CD14-positive monocyte (primary cell): ENCODE measurements around the gene SPANXN4. TPM values are rescaled to one million over a fixed set of nuclear protein-coding genes. Genes with fewer than 3 reads are reported as not detected.

Experiments
- DNase-seq, 3 donors: peaks; one replicate each; pipeline ENCODE4 v3.0.0-alpha.2; 2011 to 2022
- H2AFZ ChIP-seq: 2 replicates; pipeline ENCODE4 v1.6.0; 2012; ENCODE audit warnings: mild to moderate bottlenecking, low read depth, low read length, inconsistent platforms; ENCODE audit not compliant: insufficient read depth, poor library complexity, severe bottlenecking
- H3K27ac ChIP-seq, 2 donors: 1 replicate in 1 of 2; 2 replicates in 1 of 2; pipeline ENCODE4 v1.5.1; 2012 to 2013; ENCODE audit warnings: low read length in 2 of 2, control low read depth in 1 of 2, inconsistent platforms in 1 of 2, low read depth in 1 of 2, mild to moderate bottlenecking in 1 of 2
- H3K27me3 ChIP-seq, 2 donors: one replicate each; pipeline versions ENCODE4 v1.6.0 to v1.6.1; 2011 to 2013; ENCODE audit warnings: low read length in 2 of 2; ENCODE audit not compliant: control insufficient read depth in 2 of 2, insufficient read depth in 2 of 2
- H3K36me3 ChIP-seq, 2 donors: replicated peaks in 1 of 2; 1 replicate in 1 of 2; 2 replicates in 1 of 2; pipeline versions ENCODE4 v1.5.1 to v1.6.1; 2012 to 2013; ENCODE audit warnings: low read length in 2 of 2, control low read depth in 1 of 2, inconsistent platforms in 1 of 2, mild to moderate bottlenecking in 1 of 2; ENCODE audit not compliant: insufficient read depth in 2 of 2, control insufficient read depth in 1 of 2
- H3K4me1 ChIP-seq, 2 donors: 1 replicate in 1 of 2; 2 replicates in 1 of 2; pipeline versions ENCODE4 v1.5.1 to v1.6.1; 2012 to 2013; ENCODE audit warnings: low read length in 2 of 2, control low read depth in 1 of 2, inconsistent platforms in 1 of 2, mild to moderate bottlenecking in 1 of 2, moderate library complexity in 1 of 2; ENCODE audit not compliant: insufficient read depth in 2 of 2, control insufficient read depth in 1 of 2
- H3K4me2 ChIP-seq: replicated peaks from 2 replicates; pipeline ENCODE3; 2012; ENCODE audit warnings: low read length, moderate library complexity, mild to moderate bottlenecking; ENCODE audit not compliant: poor library complexity, severe bottlenecking; ENCODE audit errors: extremely low read depth
- H3K4me3 ChIP-seq, 3 experiments: fragments of 200-600 bp in 1 of 3; sonication (generic) in 1 of 3; replicated peaks in 1 of 3; 1 replicate in 2 of 3; 2 replicates in 1 of 3; pipeline ENCODE4 v1.5.1; 2011 to 2013; ENCODE audit warnings: low read length in 3 of 3, mild to moderate bottlenecking in 3 of 3, control low read depth in 2 of 3, low read depth in 2 of 3, inconsistent platforms in 1 of 3, moderate library complexity in 1 of 3
- H3K79me2 ChIP-seq: 2 replicates; pipeline ENCODE4 v1.6.0; 2012; ENCODE audit warnings: mild to moderate bottlenecking, control low read depth, inconsistent platforms, low read length, moderate library complexity; ENCODE audit not compliant: insufficient read depth
- H3K9ac ChIP-seq: 2 replicates; pipeline ENCODE4 v1.6.0; 2017; ENCODE audit warnings: low read length, mild to moderate bottlenecking; ENCODE audit not compliant: insufficient read depth, poor library complexity, severe bottlenecking
- H3K9me3 ChIP-seq, 2 donors: replicated peaks in 1 of 2; 1 replicate in 1 of 2; 2 replicates in 1 of 2; pipeline versions ENCODE4 v1.5.1 to v1.6.1; 2012 to 2013; ENCODE audit warnings: low read length in 2 of 2, control low read depth in 1 of 2; ENCODE audit not compliant: control insufficient read depth in 1 of 2, insufficient read depth in 1 of 2
- H4K20me1 ChIP-seq: 2 replicates; pipeline ENCODE4 v1.6.0; 2012; ENCODE audit warnings: mild to moderate bottlenecking, low read length, control low read depth, moderate library complexity; ENCODE audit not compliant: insufficient read depth
- H3K27ac Mint-ChIP-seq, 7 donors: one replicate each; pipeline ENCODE4 v1.8.0; 2020; ENCODE audit warnings: mild to moderate bottlenecking in 7 of 7, mixed read lengths in 7 of 7, moderate library complexity in 6 of 7, inconsistent platforms in 2 of 7
- H3K27me3 Mint-ChIP-seq, 3 donors: one replicate each; pipeline ENCODE4 v1.8.0; 2021 to 2022; ENCODE audit warnings: low read depth in 3 of 3, mild to moderate bottlenecking in 3 of 3, mixed read lengths in 3 of 3, moderate library complexity in 3 of 3, inconsistent platforms in 1 of 3
- H3K36me3 Mint-ChIP-seq, 2 donors: one replicate each; pipeline ENCODE4 v1.8.0; 2020; ENCODE audit warnings: mixed read lengths in 2 of 2, inconsistent platforms in 1 of 2, mild to moderate bottlenecking in 1 of 2
- H3K4me1 Mint-ChIP-seq: one replicate; pipeline ENCODE4 v1.8.0; 2020; ENCODE audit warnings: mild to moderate bottlenecking, mixed read lengths
- H3K4me3 Mint-ChIP-seq, 2 donors: one replicate each; pipeline ENCODE4 v1.8.0; 2020; ENCODE audit warnings: mild to moderate bottlenecking in 2 of 2, mixed read lengths in 2 of 2, moderate library complexity in 1 of 2
- H3K9me3 Mint-ChIP-seq, 7 donors: one replicate each; pipeline ENCODE4 v1.8.0; 2020 to 2022; ENCODE audit warnings: mixed read lengths in 7 of 7, mild to moderate bottlenecking in 6 of 7, moderate library complexity in 6 of 7, inconsistent platforms in 2 of 7
- WGBS: methylation state at CpG from one replicate; pipeline ENCODE4 v1.1.5; 2013; ENCODE audit warnings: missing lambda C conversion rate; ENCODE audit not compliant: insufficient coverage; 5-methylcytosine and 5-hydroxymethylcytosine counted together
- intact Hi-C, 2 donors: fragments of 100-400 bp; cut with micrococcal nuclease; formaldehyde crosslinking; loops; one replicate each; pipeline versions ENCODE4 v1.15.0 to v1.15.1; 2023
- polyA plus RNA-seq, 3 donors: library from polyadenylated mRNA; depleted of rRNA in 1 of 3; unstranded in 2 of 3; stranded (reverse) in 1 of 3; fragments of 300-500 nt in 2 of 3; fragments of >200 nt in 1 of 3; fragmentation: Illumina TruSeq in 2 of 3; gene quantifications; 1 replicate in 2 of 3; 2 replicates in 1 of 3; pipeline ENCODE4 v1.2.3, GENCODE V29; 2012 to 2021
- TF ChIP-seq, protein P1 (sequence below): fragments of 200-600 bp; IDR thresholded peaks from one replicate; pipeline ENCODE4 v1.8.0; 2022; ENCODE audit warnings: antibody characterized with exemption, mild to moderate bottlenecking

SPANXN4 gene
- polyA plus RNA-seq, 3 donors: not detected

DNA sequence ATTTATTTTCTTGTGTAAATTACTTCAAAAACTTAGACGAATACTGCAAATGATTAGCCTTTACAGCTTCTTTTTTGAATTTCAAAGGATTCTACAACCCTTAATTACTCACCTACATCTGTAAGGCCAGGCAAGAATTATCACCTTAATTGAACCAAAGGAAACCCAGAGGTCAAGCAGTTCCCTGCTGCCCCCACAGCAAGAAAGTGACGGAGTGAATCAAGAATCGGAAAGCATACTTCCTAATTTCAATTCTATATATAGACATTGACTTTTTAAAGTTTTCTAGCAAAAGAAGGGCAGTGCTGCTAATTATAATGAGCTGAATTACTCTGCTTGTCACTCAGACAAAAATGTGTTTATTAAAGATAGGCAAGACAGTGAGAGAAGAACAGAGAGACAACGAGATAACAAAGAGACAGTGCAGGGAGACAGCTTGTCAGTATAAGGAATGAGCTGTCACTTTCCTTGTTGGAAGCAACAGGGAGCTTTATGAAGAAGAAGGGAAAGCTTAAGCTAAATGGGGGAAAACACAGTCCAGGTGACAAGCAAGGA, 47.5 kb upstream of the SPANXN4 start:
- Mint-ChIP-seq H3K4me1 (no peaks in the 10 kb centered on the region), H3K9me3 (peaks cover 0 to 4% (median 0%) of the 10 kb centered on the region in 7 donors), H3K36me3 (no peaks in the 10 kb centered on the region), H3K4me3 (no peak overlapping the region), H3K27ac (no peak overlapping the region), H3K27me3 (no peaks in the 10 kb centered on the region)
- Histone ChIP-seq H3K9me3 (no peaks in the 10 kb centered on the region), H3K36me3 (no peaks in the 10 kb centered on the region), H3K4me1 (no peaks in the 10 kb centered on the region), H3K27me3 (no peaks in the 10 kb centered on the region), H3K27ac (no peak overlapping the region), H3K79me2 (no peaks in the 10 kb centered on the region), H2AFZ (no peak overlapping the region), H3K9ac (no peak overlapping the region), H3K4me3 (no peak overlapping the region), H4K20me1 (no peaks in the 10 kb centered on the region), H3K4me2 (no peak overlapping the region)
- TF ChIP-seq, protein P1, sequence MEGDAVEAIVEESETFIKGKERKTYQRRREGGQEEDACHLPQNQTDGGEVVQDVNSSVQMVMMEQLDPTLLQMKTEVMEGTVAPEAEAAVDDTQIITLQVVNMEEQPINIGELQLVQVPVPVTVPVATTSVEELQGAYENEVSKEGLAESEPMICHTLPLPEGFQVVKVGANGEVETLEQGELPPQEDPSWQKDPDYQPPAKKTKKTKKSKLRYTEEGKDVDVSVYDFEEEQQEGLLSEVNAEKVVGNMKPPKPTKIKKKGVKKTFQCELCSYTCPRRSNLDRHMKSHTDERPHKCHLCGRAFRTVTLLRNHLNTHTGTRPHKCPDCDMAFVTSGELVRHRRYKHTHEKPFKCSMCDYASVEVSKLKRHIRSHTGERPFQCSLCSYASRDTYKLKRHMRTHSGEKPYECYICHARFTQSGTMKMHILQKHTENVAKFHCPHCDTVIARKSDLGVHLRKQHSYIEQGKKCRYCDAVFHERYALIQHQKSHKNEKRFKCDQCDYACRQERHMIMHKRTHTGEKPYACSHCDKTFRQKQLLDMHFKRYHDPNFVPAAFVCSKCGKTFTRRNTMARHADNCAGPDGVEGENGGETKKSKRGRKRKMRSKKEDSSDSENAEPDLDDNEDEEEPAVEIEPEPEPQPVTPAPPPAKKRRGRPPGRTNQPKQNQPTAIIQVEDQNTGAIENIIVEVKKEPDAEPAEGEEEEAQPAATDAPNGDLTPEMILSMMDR: no peak
- no CpG with 5 or more reads among the region's 4 CpGs for WGBS
- no peak for DNase-seq
- intact Hi-C loops: no loop called here

DNA sequence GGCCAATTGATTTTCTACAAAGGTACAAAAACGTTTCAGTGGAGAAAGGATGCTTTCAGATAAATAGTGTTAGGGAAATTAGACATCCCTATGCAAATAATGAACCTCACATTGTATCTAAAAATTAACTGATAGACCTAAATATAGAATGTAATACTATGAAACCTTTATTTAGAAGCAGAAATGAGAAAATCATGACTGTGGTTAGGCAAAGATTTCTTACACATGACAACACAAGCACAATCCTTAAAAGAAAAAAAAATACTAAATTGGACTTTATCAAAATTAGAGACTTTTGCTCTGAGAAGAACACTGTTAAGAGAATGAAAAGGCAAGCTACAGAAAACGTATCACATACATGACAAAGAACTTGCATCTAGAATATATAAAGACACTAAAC, 43.0 kb upstream of the SPANXN4 start:
- H3K79me2 ChIP-seq: no peaks in the 10 kb centered on the region
- TF ChIP-seq, protein P1: no peak
- Mint-ChIP-seq H3K4me1 (no peaks in the 10 kb centered on the region), H3K27ac (no peak overlapping the region), H3K36me3 (no peaks in the 10 kb centered on the region), H3K9me3 (peaks cover 0 to 2% (median 0%) of the 10 kb centered on the region in 7 donors), H3K4me3 (no peak overlapping the region), H3K27me3 (no peaks in the 10 kb centered on the region)
- intact Hi-C loops: no loop called here
- peaks cover 0 to 3% of the 10 kb centered on the region in 2 donors for H3K9me3 ChIP-seq
- no peak overlapping the region for H3K27ac ChIP-seq
- no peak overlapping the region for H3K9ac ChIP-seq
- H3K36me3 ChIP-seq: no peaks in the 10 kb centered on the region
- H4K20me1 ChIP-seq: no peaks in the 10 kb centered on the region
- no peak overlapping the region for H3K4me3 ChIP-seq
- DNase-seq: no peak
- no peaks in the 10 kb centered on the region for H3K27me3 ChIP-seq
- H3K4me2 ChIP-seq: no peak overlapping the region
- WGBS: no CpG with 5 or more reads among the region's 2 CpGs
- H3K4me1 ChIP-seq: no peaks in the 10 kb centered on the region
- H2AFZ ChIP-seq: no peak overlapping the region
